NCI-H1436 treated with DMSO at 0.1 percent for 48 hours (cell line): ENCODE measurements around the gene TRIM56.

Source experiments
- DNase-seq: peaks from one replicate; lab custom pipeline; 2025; lab: John Stamatoyannopoulos, UW

The TRIM56 gene

GRCh38 chr7:101133621-101134398, 48.5 kb downstream of the TRIM56 start:
- no peak for DNase-seq

- no peak for DNase-seq
These were observed 49.2 kb downstream of the TRIM56 start for GRCh38 chr7:101134399-101134980.

- DNase-seq: no peak
These were observed 52.5 kb downstream of the TRIM56 start for GRCh38 chr7:101137651-101138212.

- DNase-seq: peak; percentile 63
These were observed 53.1 kb downstream of the TRIM56 start for GRCh38 chr7:101138213-101138870.

GRCh38 chr7:101140339-101140699, 55.0 kb downstream of the TRIM56 start:
- peak; percentile 18 for DNase-seq

GRCh38 chr7:101140746-101141382, 55.6 kb downstream of the TRIM56 start:
- DNase-seq: no peak
